HEK293T (cell line): ENCODE data around the gene MXD3.

Source experiments
- ARNT ChIP-seq: fragments of 450-650 bp; IDR thresholded peaks from 2 replicates; pipeline ENCODE4 v1.6.1; 2017; ENCODE audit warnings: mild to moderate bottlenecking
- BHLHE40 ChIP-seq: fragments of 450-650 bp; IDR thresholded peaks from 2 replicates; pipeline ENCODE4 v1.6.1; 2016; ENCODE audit warnings: mild to moderate bottlenecking, moderate library complexity, borderline replicate concordance
- FOXA1 ChIP-seq: fragments of 450-650 bp; IDR thresholded peaks from 2 replicates; pipeline ENCODE4 v1.6.1; 2016; ENCODE audit warnings: mild to moderate bottlenecking
- FOXK2 ChIP-seq: fragments of 450-650 bp; IDR thresholded peaks from 2 replicates; pipeline ENCODE4 v1.6.1; 2016; ENCODE audit warnings: mild to moderate bottlenecking
- FOXM1 ChIP-seq: fragments of 450-650 bp; IDR thresholded peaks from 2 replicates; pipeline ENCODE4 v1.6.1; 2017; ENCODE audit warnings: mild to moderate bottlenecking, borderline replicate concordance
- LEF1 ChIP-seq: fragments of 450-650 bp; IDR thresholded peaks from 2 replicates; pipeline ENCODE4 v1.6.1; 2017; ENCODE audit warnings: mild to moderate bottlenecking, borderline replicate concordance
- NFRKB ChIP-seq: fragments of 450-650 bp; IDR thresholded peaks from 2 replicates; pipeline ENCODE4 v1.6.1; 2016; ENCODE audit warnings: mild to moderate bottlenecking, moderate library complexity
- PKNOX1 ChIP-seq: fragments of 450-650 bp; IDR thresholded peaks from 2 replicates; pipeline ENCODE4 v1.6.1; 2016
- SUZ12 ChIP-seq: fragments of 450-650 bp; IDR thresholded peaks from 2 replicates; pipeline ENCODE4 v1.6.1; 2016; ENCODE audit warnings: mild to moderate bottlenecking
- ZNF384 ChIP-seq: fragments of 450-650 bp; IDR thresholded peaks from 2 replicates; pipeline ENCODE4 v1.6.1; 2016

GRCh38 chr5:177333420-177334154 lies 21.9 kb upstream of the MXD3 start:
- no peak for TF ChIP-seq PKNOX1
- no peak for TF ChIP-seq ZNF384
- no peak for TF ChIP-seq NFRKB
- no peak for TF ChIP-seq FOXA1
- no peak for TF ChIP-seq SUZ12
- no peak for TF ChIP-seq FOXM1
- no peak for TF ChIP-seq BHLHE40
- no peak for TF ChIP-seq FOXK2
- no peak for TF ChIP-seq ARNT
- TF ChIP-seq LEF1, result no peak
